GM18499 (cell line): Measurements from ENCODE around the gene TSPAN9.

Experiments
- ATAC-seq: cut with Tn5 transposase; IDR thresholded peaks from one replicate; pipeline ENCODE4 v1.9.1; 2021; ENCODE audit warnings: moderate number of reproducible peaks; ENCODE audit not compliant: insufficient read depth, unreplicated experiment

TSPAN9 gene

GRCh38 chr12:3136641-3137267, 59.6 kb downstream of the TSPAN9 start:
- no peak for ATAC-seq

GRCh38 chr12:3137268-3137781, 60.1 kb downstream of the TSPAN9 start:
- no peak for ATAC-seq

- ATAC-seq = no peak
Measured at GRCh38 chr12:3137814-3138445, 60.8 kb downstream of the TSPAN9 start.

- no peak for ATAC-seq
Measured at GRCh38 chr12:3138941-3139511, 61.8 kb downstream of the TSPAN9 start.

- ATAC-seq = no peak
Measured at GRCh38 chr12:3139760-3140159, 62.6 kb downstream of the TSPAN9 start.

- ATAC-seq = no peak
Measured at GRCh38 chr12:3140284-3140683, 63.1 kb downstream of the TSPAN9 start.

- ATAC-seq = no peak
Measured at GRCh38 chr12:3141339-3142321, 64.5 kb downstream of the TSPAN9 start.

- no peak for ATAC-seq
Measured at GRCh38 chr12:3142386-3142785, 65.2 kb downstream of the TSPAN9 start.

GRCh38 chr12:3144495-3144894, 67.3 kb downstream of the TSPAN9 start:
- ATAC-seq = no peak

GRCh38 chr12:3145033-3145432, 67.9 kb downstream of the TSPAN9 start:
- no peak for ATAC-seq

- ATAC-seq = no peak
Measured at GRCh38 chr12:3145546-3146310, 68.5 kb downstream of the TSPAN9 start.

GRCh38 chr12:3147260-3147659, 70.1 kb downstream of the TSPAN9 start:
- no peak for ATAC-seq

GRCh38 chr12:3148366-3149000, 71.3 kb downstream of the TSPAN9 start:
- ATAC-seq = no peak

- no peak for ATAC-seq
Measured at GRCh38 chr12:3149515-3150307, 72.5 kb downstream of the TSPAN9 start.

- ATAC-seq = no peak
Measured at GRCh38 chr12:3150308-3150670, 73.1 kb downstream of the TSPAN9 start.

GRCh38 chr12:3150931-3151835, 74.0 kb downstream of the TSPAN9 start:
- no peak for ATAC-seq

- ATAC-seq = no peak
Measured at GRCh38 chr12:3152011-3152511, 74.9 kb downstream of the TSPAN9 start.
